Loucy (cell line): Measurements from ENCODE around the gene TXNRD1.

Source experiments
- H2AFZ ChIP-seq: fragments of 200-600 bp; sonication (generic); 2 replicates; pipeline ENCODE4 v1.6.0; 2016; ENCODE audit warnings: antibody characterized with exemption, mild to moderate bottlenecking, low read length, moderate library complexity
- H3F3A ChIP-seq: fragments of 200-600 bp; 2 replicates; pipeline ENCODE4 v1.6.0; 2016; ENCODE audit warnings: antibody characterized with exemption, low read depth, mild to moderate bottlenecking
- H3K27me3 ChIP-seq: fragments of 200-600 bp; sonication (generic); 2 replicates; pipeline ENCODE4 v1.6.1; 2014; ENCODE audit warnings: low read length, mild to moderate bottlenecking; ENCODE audit not compliant: insufficient read depth, poor library complexity, severe bottlenecking
- H3K36me3 ChIP-seq: fragments of 200-600 bp; sonication (generic); 2 replicates; pipeline ENCODE4 v1.6.1; 2016; ENCODE audit warnings: low read length; ENCODE audit not compliant: insufficient read depth
- H3K4me1 ChIP-seq: fragments of 200-600 bp; sonication (generic); 2 replicates; pipeline ENCODE4 v1.5.1; 2014; ENCODE audit warnings: low read length, mild to moderate bottlenecking; ENCODE audit not compliant: insufficient read depth, poor library complexity, severe bottlenecking
- H3K4me2 ChIP-seq: fragments of 200-600 bp; sonication (generic); 2 replicates; pipeline ENCODE4 v1.6.0; 2014; ENCODE audit warnings: antibody characterized with exemption, low read length, low read depth, mild to moderate bottlenecking; ENCODE audit not compliant: poor library complexity, severe bottlenecking
- H3K4me3 ChIP-seq: fragments of 200-600 bp; sonication (generic); 2 replicates; pipeline ENCODE4 v1.5.1; 2014; ENCODE audit warnings: low read length, mild to moderate bottlenecking, mixed read lengths; ENCODE audit not compliant: poor library complexity, severe bottlenecking
- H3K79me2 ChIP-seq: fragments of 200-600 bp; sonication (generic); 2 replicates; pipeline ENCODE4 v1.6.1; 2014; ENCODE audit warnings: low read length; ENCODE audit not compliant: insufficient read depth
- H3K9ac ChIP-seq: fragments of 200-600 bp; sonication (generic); 2 replicates; pipeline ENCODE4 v1.6.0; 2014; ENCODE audit warnings: mild to moderate bottlenecking, low read depth, low read length, moderate library complexity; ENCODE audit not compliant: poor library complexity, severe bottlenecking
- H3K9me2 ChIP-seq: fragments of 200-600 bp; sonication (generic); replicated peaks from 2 replicates; pipeline ENCODE4 v1.6.1; 2016; ENCODE audit warnings: low read depth, low read length, mixed read lengths
- H3K9me3 ChIP-seq: fragments of 200-600 bp; sonication (generic); 2 replicates; pipeline ENCODE4 v1.6.1; 2014; ENCODE audit warnings: mild to moderate bottlenecking, antibody characterized with exemption, low read length, low read depth; ENCODE audit not compliant: insufficient read depth
- H4K20me1 ChIP-seq: fragments of 200-600 bp; sonication (generic); 2 replicates; pipeline ENCODE4 v1.6.0; 2014; ENCODE audit warnings: antibody characterized with exemption, low read length, mild to moderate bottlenecking; ENCODE audit not compliant: insufficient read depth, poor library complexity, severe bottlenecking
- CTCF ChIP-seq: fragments of 200-600 bp; sonication (generic); conservative IDR thresholded peaks from 2 replicates; pipeline ENCODE4 v1.5.1; 2014; ENCODE audit warnings: mild to moderate bottlenecking, antibody characterized with exemption, low read length
- EZH2phosphoT487 ChIP-seq: fragments of 200-600 bp; IDR thresholded peaks from 2 replicates; pipeline ENCODE4 v1.6.1; 2018; ENCODE audit warnings: antibody characterized with exemption, mild to moderate bottlenecking, moderate library complexity, borderline replicate concordance

TXNRD1 gene

GRCh38 chr12:104243551-104243950 is 28.0 kb downstream of the TXNRD1 start:
- no peak overlapping the region for H3K9ac ChIP-seq
- H3K4me2 ChIP-seq, result no peak overlapping the region
- no peaks in the 10 kb centered on the region for H3K79me2 ChIP-seq
- no peaks in the 10 kb centered on the region for H3K9me3 ChIP-seq
- no peak for TF ChIP-seq CTCF
- TF ChIP-seq EZH2phosphoT487, result no peak
- no peaks in the 10 kb centered on the region for H3K4me1 ChIP-seq
- no peak overlapping the region for H3K4me3 ChIP-seq
- H3K9me2 ChIP-seq, result no peaks in the 10 kb centered on the region
- no peaks in the 10 kb centered on the region for H3K27me3 ChIP-seq
- H3K36me3 ChIP-seq, result no peaks in the 10 kb centered on the region
- H4K20me1 ChIP-seq, result no peaks in the 10 kb centered on the region
- no peaks in the 10 kb centered on the region for H3F3A ChIP-seq
- H2AFZ ChIP-seq, result no peak overlapping the region

- TF ChIP-seq EZH2phosphoT487, result no peak
- no peak for TF ChIP-seq CTCF
- Histone ChIP-seq H4K20me1 (no peaks in the 10 kb centered on the region), H3K9ac (no peak overlapping the region), H3F3A (no peaks in the 10 kb centered on the region), H3K4me2 (no peak overlapping the region), H2AFZ (no peak overlapping the region), H3K79me2 (no peaks in the 10 kb centered on the region), H3K4me3 (no peak overlapping the region), H3K9me2 (no peaks in the 10 kb centered on the region), H3K27me3 (no peaks in the 10 kb centered on the region), H3K36me3 (no peaks in the 10 kb centered on the region), H3K4me1 (no peaks in the 10 kb centered on the region), H3K9me3 (no peaks in the 10 kb centered on the region)
These were observed 28.4 kb downstream of the TXNRD1 start for GRCh38 chr12:104243971-104244370.

GRCh38 chr12:104247698-104248097 is 32.1 kb downstream of the TXNRD1 start:
- Histone ChIP-seq H2AFZ (no peak overlapping the region), H3K4me1 (no peaks in the 10 kb centered on the region), H3K27me3 (no peaks in the 10 kb centered on the region), H3K9me3 (no peaks in the 10 kb centered on the region), H3K9ac (no peak overlapping the region), H3K9me2 (no peaks in the 10 kb centered on the region), H3K36me3 (no peaks in the 10 kb centered on the region), H3F3A (no peaks in the 10 kb centered on the region), H3K4me3 (no peak overlapping the region), H3K4me2 (no peak overlapping the region), H4K20me1 (no peaks in the 10 kb centered on the region), H3K79me2 (no peaks in the 10 kb centered on the region)
- no peak for TF ChIP-seq CTCF
- TF ChIP-seq EZH2phosphoT487, result no peak
